HCT116 (cell line): ENCODE results near the gene CENPB. TPM values are rescaled to one million over a fixed set of nuclear protein-coding genes. Genes with fewer than 3 reads are reported as not detected.

Source experiments
- ATAC-seq: fragments of 200-7000 bp; cut with Tn5 transposase; 2 replicates; pipeline ENCODE4 v1.9.1; 2020; ENCODE audit warnings: mild to moderate bottlenecking, moderate library complexity
- BruUV-seq: library from RNA; stranded (reverse); fragments of 400-500 nt; replicated peaks from 2 replicates; lab custom pipeline; 2021; lab: Mats Ljungman, UMichigan
- CTCF ChIA-PET: fragments of 300-600 bp; sonication (Branson Sonifier 250); formaldehyde crosslinking; loops from one replicate; lab custom pipeline; 2021; ENCODE audit warnings: antibody characterized with exemption; lab: Charles Lee
- POLR2A ChIA-PET: fragments of 300-600, 350-600 bp; sonication (Branson Sonifier 250); formaldehyde crosslinking; loops from one replicate; lab custom pipeline; 2021; ENCODE audit warnings: antibody characterized with exemption; lab: Charles Lee
- RAD21 ChIA-PET, 2 experiments: fragments of 300-600 bp; sonication (Branson Sonifier 250); formaldehyde crosslinking; loops; one replicate each; lab custom pipeline; 2023; ENCODE audit warnings: low total read pairs in 2 of 2; ENCODE audit not compliant: uncharacterized antibody in 2 of 2, unreplicated experiment in 2 of 2, low non-redundant PET in 1 of 2; lab: Charles Lee
- DNase-seq: peaks from one replicate; pipeline ENCODE4 v3.0.0-alpha.2; 2010; ENCODE audit warnings: low read depth, low spot score
- H2AFZ ChIP-seq: fragments of 200-600 bp; shearing (Covaris generic), sonication (generic); 2 replicates; pipeline ENCODE4 v1.6.1; 2017; ENCODE audit warnings: low read depth, mixed run types, mixed read lengths, antibody characterized with exemption, low read length; ENCODE audit not compliant: poor library complexity, severe bottlenecking
- H3K27ac ChIP-seq: 2 replicates; pipeline ENCODE4 v1.5.1; 2012; ENCODE audit warnings: low read depth, low read length
- H3K27me3 ChIP-seq: fragments of 200-600 bp; sonication (generic); 2 replicates; pipeline ENCODE4 v1.6.1; 2016; ENCODE audit warnings: mixed run types, low read length, mixed read lengths; ENCODE audit not compliant: insufficient read depth
- H3K36me3 ChIP-seq, 2 experiments: fragments of 200-500 bp in 1 of 2; fragments of 200-600 bp in 1 of 2; sonication (Bioruptor generic) in 1 of 2; sonication (generic) in 1 of 2; 2 replicates each; pipeline versions ENCODE4 v1.5.1 to v1.6.1; 2014 to 2016; ENCODE audit warnings: low read length in 2 of 2, inconsistent platforms in 1 of 2, mixed read lengths in 1 of 2, mixed run types in 1 of 2; ENCODE audit not compliant: insufficient read depth in 2 of 2, control insufficient read depth in 1 of 2
- H3K4me1 ChIP-seq, 2 experiments: fragments of 200-600 bp in 1 of 2; sonication (generic) in 1 of 2; 2 replicates each; pipeline versions ENCODE4 v1.5.1 to v1.6.1; 2012 to 2017; ENCODE audit warnings: low read length in 2 of 2, inconsistent platforms in 1 of 2, mild to moderate bottlenecking in 1 of 2, mixed read lengths in 1 of 2, mixed run types in 1 of 2, moderate library complexity in 1 of 2; ENCODE audit not compliant: insufficient read depth in 2 of 2, control insufficient read depth in 1 of 2
- H3K4me2 ChIP-seq: fragments of 200-600 bp; sonication (generic); 2 replicates; pipeline ENCODE4 v1.6.1; 2017; ENCODE audit warnings: mixed run types, low read length, mixed read lengths
- H3K4me3 ChIP-seq, 2 experiments: fragments of 200-600 bp in 1 of 2; sonication (generic) in 1 of 2; replicated peaks in 1 of 2; 2 replicates each; pipeline ENCODE4 v1.5.1; 2011 to 2016; ENCODE audit warnings: low read length in 2 of 2, control low read depth in 1 of 2, low read depth in 1 of 2, mild to moderate bottlenecking in 1 of 2, mixed read lengths in 1 of 2, mixed run types in 1 of 2
- H3K79me2 ChIP-seq: fragments of 200-600 bp; sonication (generic); 2 replicates; pipeline ENCODE4 v1.6.1; 2017; ENCODE audit warnings: mild to moderate bottlenecking, mixed run types, low read length, moderate library complexity, mixed read lengths; ENCODE audit not compliant: insufficient read depth
- H3K9ac ChIP-seq: fragments of 200-600 bp; sonication (generic); 2 replicates; pipeline ENCODE4 v1.6.1; 2016; ENCODE audit warnings: low read length, mixed read lengths
- H3K9me2 ChIP-seq: fragments of 200-600 bp; sonication (generic), shearing (Covaris generic); 2 replicates; pipeline ENCODE4 v1.6.1; 2017; ENCODE audit warnings: mixed run types, mild to moderate bottlenecking, moderate library complexity; ENCODE audit not compliant: insufficient read depth
- H3K9me3 ChIP-seq, 2 experiments: fragments of 200-500 bp in 1 of 2; fragments of 200-600 bp in 1 of 2; sonication (Bioruptor generic) in 1 of 2; sonication (generic) in 1 of 2; 2 replicates each; pipeline ENCODE4 v1.6.1; 2014 to 2017; ENCODE audit warnings: low read length in 2 of 2, mixed read lengths in 2 of 2, inconsistent platforms in 1 of 2, low read depth in 1 of 2, mild to moderate bottlenecking in 1 of 2, mixed run types in 1 of 2, moderate library complexity in 1 of 2; ENCODE audit not compliant: control insufficient read depth in 1 of 2, insufficient read depth in 1 of 2
- H4K20me1 ChIP-seq: fragments of 200-600 bp; sonication (generic), shearing (Covaris generic); 2 replicates; pipeline ENCODE4 v1.6.1; 2017; ENCODE audit warnings: mixed run types, mild to moderate bottlenecking, moderate library complexity; ENCODE audit not compliant: insufficient read depth
- CBX3 ChIP-seq: IDR thresholded peaks from 2 replicates; pipeline ENCODE4 v1.6.1; 2012; ENCODE audit warnings: low read depth
- EZH2 ChIP-seq: fragments of 200-600 bp; sonication (generic); IDR thresholded peaks from 2 replicates; pipeline ENCODE4 v1.6.1; 2017; ENCODE audit warnings: antibody characterized with exemption, mixed run types
- EZH2phosphoT487 ChIP-seq: fragments of 200-600 bp; IDR thresholded peaks from 2 replicates; pipeline ENCODE4 v1.6.1; 2018; ENCODE audit warnings: antibody characterized with exemption, borderline replicate concordance
- FOSL1 ChIP-seq: IDR thresholded peaks from 2 replicates; pipeline ENCODE4 v1.6.1; 2012; ENCODE audit warnings: low read depth
- POLR2A ChIP-seq: IDR thresholded peaks from 2 replicates; pipeline ENCODE4 v1.7.0; 2011; ENCODE audit warnings: borderline replicate concordance; ENCODE audit not compliant: insufficient read depth, insufficient read length; ENCODE audit errors: extremely low read depth
- POLR2AphosphoS5 ChIP-seq: IDR thresholded peaks from 2 replicates; pipeline ENCODE4 v1.6.1; 2011; ENCODE audit warnings: mild to moderate bottlenecking, low read depth, low read length, moderate library complexity
- SIN3A ChIP-seq: IDR thresholded peaks from 2 replicates; pipeline ENCODE4 v1.6.1; 2012; ENCODE audit warnings: low read depth
- SP1 ChIP-seq: IDR thresholded peaks from 2 replicates; pipeline ENCODE4 v1.6.1; 2012; ENCODE audit warnings: low read depth
- TCF7L2 ChIP-seq: IDR thresholded peaks from 2 replicates; pipeline ENCODE4 v1.7.0; 2011; ENCODE audit warnings: borderline replicate concordance, inconsistent platforms; ENCODE audit not compliant: insufficient read depth, insufficient read length; ENCODE audit errors: extremely low read depth
- ZFX ChIP-seq: fragments of 450-650 bp; IDR thresholded peaks from 2 replicates; pipeline ENCODE4 v1.6.1; 2017
- intact Hi-C: fragments of 100-400 bp; cut with micrococcal nuclease; formaldehyde crosslinking; loops from 2 replicates; pipeline ENCODE4 v1.10.0; 2022
- total RNA-seq: library from RNA; stranded (reverse); gene quantifications from one replicate; pipeline ENCODE4 v1.2.1, GENCODE V29; 2021; ENCODE audit not compliant: unreplicated experiment
- TF ChIP-seq, protein P1 (sequence below): IDR thresholded peaks from 2 replicates; pipeline ENCODE4 v1.6.1; 2012
- TF ChIP-seq, protein P2 (sequence below), 3 experiments: fragments of 200-600 bp in 1 of 3; sonication (generic) in 1 of 3; IDR thresholded peaks in 2 of 3; conservative IDR thresholded peaks in 1 of 3; 2 replicates each; pipeline ENCODE4 v1.5.1; 2012 to 2017; ENCODE audit warnings: low read depth in 2 of 3, low read length in 2 of 3, antibody characterized with exemption in 1 of 3, borderline replicate concordance in 1 of 3, control low read depth in 1 of 3, mild to moderate bottlenecking in 1 of 3, mixed read lengths in 1 of 3, mixed run types in 1 of 3, moderate library complexity in 1 of 3; ENCODE audit not compliant: insufficient read depth in 1 of 3
- TF ChIP-seq, protein P3 (sequence below): IDR thresholded peaks from 2 replicates; pipeline ENCODE4 v1.6.1; 2012; ENCODE audit warnings: low read depth
- TF ChIP-seq, protein P4 (sequence below): IDR thresholded peaks from 2 replicates; pipeline ENCODE4 v1.6.1; 2012

Gene CENPB
- total RNA-seq, 1 experiment from 2014 or later, result 67.2 TPM

DNA sequence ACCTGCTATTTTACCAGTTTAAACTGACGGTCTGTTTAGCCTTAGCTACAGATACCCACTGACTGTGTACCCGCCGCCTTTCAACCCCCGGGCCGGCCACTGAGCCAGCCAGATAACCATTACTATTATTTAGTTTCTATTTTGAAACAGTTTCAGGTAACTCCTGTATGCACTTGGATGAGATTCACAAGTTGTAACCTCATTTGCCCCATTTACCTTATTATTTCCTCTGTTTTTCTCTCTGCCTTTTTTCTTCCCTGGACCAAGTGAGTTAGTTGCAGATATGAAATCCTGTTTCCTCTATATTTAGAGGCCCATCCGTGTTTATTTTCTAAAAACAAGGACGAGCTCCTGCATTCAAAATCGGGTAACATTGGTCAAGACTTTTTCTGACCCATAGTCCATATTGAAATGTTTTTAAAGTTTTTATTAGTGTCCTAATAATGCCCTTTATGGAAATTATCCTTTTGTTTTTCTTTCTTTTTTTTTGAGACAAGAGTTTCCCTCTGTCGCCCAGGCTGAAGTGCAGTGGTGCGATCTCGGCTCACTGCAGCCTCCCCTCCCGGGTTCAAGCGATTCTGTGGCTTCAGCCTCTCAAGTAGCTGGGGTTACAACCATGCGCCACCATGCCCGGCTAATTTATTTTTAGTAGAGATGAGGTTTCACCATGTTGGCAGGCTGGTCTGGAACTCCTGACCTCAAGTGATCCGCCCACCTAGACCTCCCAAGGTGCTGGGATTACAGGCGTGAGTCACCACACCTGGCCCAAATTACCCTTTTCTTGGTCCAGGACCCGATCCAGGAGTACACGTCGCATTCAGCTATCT, 34.6 kb upstream of the CENPB start:
- no peaks in the 10 kb centered on the region for H3K9me3 ChIP-seq
- no peak for ATAC-seq
- peaks cover 4 to 5% of the 10 kb centered on the region in 2 experiments; a peak in 1 of 4 replicates for H3K36me3 ChIP-seq
- H3K27ac ChIP-seq, result peak overlapping the region; percentile 87
- peak overlapping the region; percentile 84 for H3K4me2 ChIP-seq
- H4K20me1 ChIP-seq, result no peaks in the 10 kb centered on the region
- H3K4me1 ChIP-seq, result peaks cover 23 to 44% of the 10 kb centered on the region in 2 experiments
- no peaks in the 10 kb centered on the region for H3K27me3 ChIP-seq
- TF ChIP-seq, protein P1, sequence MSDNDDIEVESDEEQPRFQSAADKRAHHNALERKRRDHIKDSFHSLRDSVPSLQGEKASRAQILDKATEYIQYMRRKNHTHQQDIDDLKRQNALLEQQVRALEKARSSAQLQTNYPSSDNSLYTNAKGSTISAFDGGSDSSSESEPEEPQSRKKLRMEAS, result no peak
- TF ChIP-seq EZH2phosphoT487, result no peak
- TF ChIP-seq SIN3A, result no peak
- TF ChIP-seq POLR2A, result no peak
- no peak for TF ChIP-seq SP1
- no peak for TF ChIP-seq CBX3
- TF ChIP-seq, protein P2, sequence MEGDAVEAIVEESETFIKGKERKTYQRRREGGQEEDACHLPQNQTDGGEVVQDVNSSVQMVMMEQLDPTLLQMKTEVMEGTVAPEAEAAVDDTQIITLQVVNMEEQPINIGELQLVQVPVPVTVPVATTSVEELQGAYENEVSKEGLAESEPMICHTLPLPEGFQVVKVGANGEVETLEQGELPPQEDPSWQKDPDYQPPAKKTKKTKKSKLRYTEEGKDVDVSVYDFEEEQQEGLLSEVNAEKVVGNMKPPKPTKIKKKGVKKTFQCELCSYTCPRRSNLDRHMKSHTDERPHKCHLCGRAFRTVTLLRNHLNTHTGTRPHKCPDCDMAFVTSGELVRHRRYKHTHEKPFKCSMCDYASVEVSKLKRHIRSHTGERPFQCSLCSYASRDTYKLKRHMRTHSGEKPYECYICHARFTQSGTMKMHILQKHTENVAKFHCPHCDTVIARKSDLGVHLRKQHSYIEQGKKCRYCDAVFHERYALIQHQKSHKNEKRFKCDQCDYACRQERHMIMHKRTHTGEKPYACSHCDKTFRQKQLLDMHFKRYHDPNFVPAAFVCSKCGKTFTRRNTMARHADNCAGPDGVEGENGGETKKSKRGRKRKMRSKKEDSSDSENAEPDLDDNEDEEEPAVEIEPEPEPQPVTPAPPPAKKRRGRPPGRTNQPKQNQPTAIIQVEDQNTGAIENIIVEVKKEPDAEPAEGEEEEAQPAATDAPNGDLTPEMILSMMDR (IDR thresholded peaks at IDR 0.05 in 2 of 3, conservative IDR thresholded peaks at IDR 0.05 in 1 of 3; ENCODE audit: borderline replicate concordance in 1 of 3, insufficient read depth in 1 of 3, low read depth in 2 of 3, low read length in 2 of 3), result no peak
- no peak for TF ChIP-seq FOSL1
- TF ChIP-seq ZFX, result no peak
- TF ChIP-seq TCF7L2, result no peak
- TF ChIP-seq, protein P3, sequence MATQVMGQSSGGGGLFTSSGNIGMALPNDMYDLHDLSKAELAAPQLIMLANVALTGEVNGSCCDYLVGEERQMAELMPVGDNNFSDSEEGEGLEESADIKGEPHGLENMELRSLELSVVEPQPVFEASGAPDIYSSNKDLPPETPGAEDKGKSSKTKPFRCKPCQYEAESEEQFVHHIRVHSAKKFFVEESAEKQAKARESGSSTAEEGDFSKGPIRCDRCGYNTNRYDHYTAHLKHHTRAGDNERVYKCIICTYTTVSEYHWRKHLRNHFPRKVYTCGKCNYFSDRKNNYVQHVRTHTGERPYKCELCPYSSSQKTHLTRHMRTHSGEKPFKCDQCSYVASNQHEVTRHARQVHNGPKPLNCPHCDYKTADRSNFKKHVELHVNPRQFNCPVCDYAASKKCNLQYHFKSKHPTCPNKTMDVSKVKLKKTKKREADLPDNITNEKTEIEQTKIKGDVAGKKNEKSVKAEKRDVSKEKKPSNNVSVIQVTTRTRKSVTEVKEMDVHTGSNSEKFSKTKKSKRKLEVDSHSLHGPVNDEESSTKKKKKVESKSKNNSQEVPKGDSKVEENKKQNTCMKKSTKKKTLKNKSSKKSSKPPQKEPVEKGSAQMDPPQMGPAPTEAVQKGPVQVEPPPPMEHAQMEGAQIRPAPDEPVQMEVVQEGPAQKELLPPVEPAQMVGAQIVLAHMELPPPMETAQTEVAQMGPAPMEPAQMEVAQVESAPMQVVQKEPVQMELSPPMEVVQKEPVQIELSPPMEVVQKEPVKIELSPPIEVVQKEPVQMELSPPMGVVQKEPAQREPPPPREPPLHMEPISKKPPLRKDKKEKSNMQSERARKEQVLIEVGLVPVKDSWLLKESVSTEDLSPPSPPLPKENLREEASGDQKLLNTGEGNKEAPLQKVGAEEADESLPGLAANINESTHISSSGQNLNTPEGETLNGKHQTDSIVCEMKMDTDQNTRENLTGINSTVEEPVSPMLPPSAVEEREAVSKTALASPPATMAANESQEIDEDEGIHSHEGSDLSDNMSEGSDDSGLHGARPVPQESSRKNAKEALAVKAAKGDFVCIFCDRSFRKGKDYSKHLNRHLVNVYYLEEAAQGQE, result no peak
- no peak for TF ChIP-seq EZH2
- no peak for TF ChIP-seq POLR2AphosphoS5
- TF ChIP-seq, protein P4, sequence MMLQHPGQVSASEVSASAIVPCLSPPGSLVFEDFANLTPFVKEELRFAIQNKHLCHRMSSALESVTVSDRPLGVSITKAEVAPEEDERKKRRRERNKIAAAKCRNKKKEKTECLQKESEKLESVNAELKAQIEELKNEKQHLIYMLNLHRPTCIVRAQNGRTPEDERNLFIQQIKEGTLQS, result no peak
- H3K4me3 ChIP-seq, result peak overlapping the region; percentile 70 to 82
- H3K79me2 ChIP-seq, result peaks cover 5% of the 10 kb centered on the region
- POLR2A ChIA-PET, result interaction anchor here (0.9 to 3.8 kb wide), 7 partner anchors 11 to 54 kb away, joined by 3 to 16 read pairs (median 5); partner anchors contain the start of genes ADISSP, CDC25B, CENPB and SPEF1
- RAD21 ChIA-PET, result interaction anchor here in 1 of 2 experiments (0.6 to 2.1 kb wide), 3 partner anchors 34 to 1170 kb away, joined by 3 to 6 read pairs (median 3); partner anchors contain the start of gene CENPB
- CTCF ChIA-PET, result interaction anchor here (1.1 to 3.5 kb wide), 7 partner anchors 10 to 251 kb away, joined by 4 to 17 read pairs (median 9); partner anchors contain the start of genes ADISSP, CENPB and SPEF1
- no peak for DNase-seq
- no peak overlapping the region for H2AFZ ChIP-seq
- TSS peak; percentile 85 for BruUV-seq
- H3K9ac ChIP-seq, result peak overlapping the region; percentile 81
- no peaks in the 10 kb centered on the region for H3K9me2 ChIP-seq
- intact Hi-C loops, result no loop called here
